Neural progenitor cell (in vitro differentiated cells): ENCODE measurements around the gene WDSUB1. TPM values are rescaled to one million over a fixed set of nuclear protein-coding genes. Genes with fewer than 3 reads are reported as not detected.

Source experiments
- DNase-seq: peaks from one replicate; pipeline ENCODE4 v3.0.0-alpha.2; 2016; ENCODE audit warnings: low spot score
- H2AFZ ChIP-seq: fragments of 200-600 bp; sonication (generic); replicated peaks from 2 replicates; pipeline ENCODE4 v1.6.1; 2016; ENCODE audit warnings: antibody characterized with exemption
- H3F3A ChIP-seq: fragments of 200-600 bp; sonication (generic); 2 replicates; pipeline ENCODE4 v1.6.1; 2016; ENCODE audit warnings: antibody characterized with exemption, low read depth
- H3K27ac ChIP-seq: fragments of 200-600 bp; sonication (generic); 2 replicates; pipeline ENCODE4 v1.5.1; 2016; ENCODE audit warnings: mild to moderate bottlenecking
- H3K27me3 ChIP-seq: fragments of 200-600 bp; sonication (generic); 2 replicates; pipeline ENCODE4 v1.6.1; 2016; ENCODE audit warnings: mild to moderate bottlenecking, moderate library complexity
- H3K36me3 ChIP-seq: fragments of 200-600 bp; sonication (generic); 2 replicates; pipeline ENCODE4 v1.5.1; 2016
- H3K4me1 ChIP-seq: fragments of 200-600 bp; sonication (generic); 2 replicates; pipeline ENCODE4 v1.6.1; 2016; ENCODE audit warnings: mixed run types
- H3K4me2 ChIP-seq: fragments of 200-600 bp; sonication (generic); 2 replicates; pipeline ENCODE4 v1.6.1; 2016
- H3K4me3 ChIP-seq: fragments of 200-600 bp; sonication (generic); 2 replicates; pipeline ENCODE4 v1.5.1; 2016
- H3K79me2 ChIP-seq: fragments of 200-600 bp; sonication (generic); 2 replicates; pipeline ENCODE4 v1.6.1; 2016; ENCODE audit warnings: low read depth
- H3K9ac ChIP-seq: fragments of 200-600 bp; sonication (generic); 2 replicates; pipeline ENCODE4 v1.6.1; 2016
- H3K9me3 ChIP-seq: fragments of 200-600 bp; sonication (generic); 2 replicates; pipeline ENCODE4 v1.5.1; 2016; ENCODE audit warnings: low read depth
- H4K20me1 ChIP-seq: fragments of 200-600 bp; sonication (generic); 2 replicates; pipeline ENCODE4 v1.6.1; 2016; ENCODE audit warnings: low read depth
- H3K27ac Mint-ChIP-seq: 3 replicates; pipeline ENCODE4 v1.8.0; 2021; ENCODE audit warnings: mixed read lengths
- H3K27me3 Mint-ChIP-seq: 2 replicates; pipeline ENCODE4 v1.8.0; 2022; ENCODE audit warnings: low read depth, mild to moderate bottlenecking, inconsistent platforms, moderate library complexity, mixed read lengths; ENCODE audit not compliant: insufficient read depth
- H3K36me3 Mint-ChIP-seq: 3 replicates; pipeline ENCODE4 v1.8.0; 2021; ENCODE audit warnings: mixed read lengths
- H3K4me1 Mint-ChIP-seq: 3 replicates; pipeline ENCODE4 v1.8.0; 2021; ENCODE audit warnings: mixed read lengths
- H3K4me3 Mint-ChIP-seq: 3 replicates; pipeline ENCODE4 v1.8.0; 2021; ENCODE audit warnings: mild to moderate bottlenecking, moderate library complexity, mixed read lengths
- H3K9me3 Mint-ChIP-seq: 3 replicates; pipeline ENCODE4 v1.8.0; 2020; ENCODE audit warnings: mixed read lengths
- EZH2 ChIP-seq: fragments of 200-600 bp; sonication (generic); IDR thresholded peaks from 2 replicates; pipeline ENCODE4 v1.6.1; 2017; ENCODE audit warnings: antibody characterized with exemption, mild to moderate bottlenecking, moderate library complexity
- EZH2phosphoT487 ChIP-seq: fragments of 200-600 bp; sonication (generic); IDR thresholded peaks from 2 replicates; pipeline ENCODE4 v1.6.1; 2017; ENCODE audit warnings: antibody characterized with exemption
- total RNA-seq: library from RNA; depleted of rRNA; stranded (reverse); fragments of >200 nt; gene quantifications from 2 replicates; pipeline ENCODE4 v1.2.3, GENCODE V29; 2015; ENCODE audit warnings: low replicate concordance
- TF ChIP-seq, protein P1 (sequence below): fragments of 200-600 bp; sonication (generic); IDR thresholded peaks from 2 replicates; pipeline ENCODE4 v1.5.1; 2017; ENCODE audit warnings: antibody characterized with exemption, mild to moderate bottlenecking

The WDSUB1 gene, protein sequence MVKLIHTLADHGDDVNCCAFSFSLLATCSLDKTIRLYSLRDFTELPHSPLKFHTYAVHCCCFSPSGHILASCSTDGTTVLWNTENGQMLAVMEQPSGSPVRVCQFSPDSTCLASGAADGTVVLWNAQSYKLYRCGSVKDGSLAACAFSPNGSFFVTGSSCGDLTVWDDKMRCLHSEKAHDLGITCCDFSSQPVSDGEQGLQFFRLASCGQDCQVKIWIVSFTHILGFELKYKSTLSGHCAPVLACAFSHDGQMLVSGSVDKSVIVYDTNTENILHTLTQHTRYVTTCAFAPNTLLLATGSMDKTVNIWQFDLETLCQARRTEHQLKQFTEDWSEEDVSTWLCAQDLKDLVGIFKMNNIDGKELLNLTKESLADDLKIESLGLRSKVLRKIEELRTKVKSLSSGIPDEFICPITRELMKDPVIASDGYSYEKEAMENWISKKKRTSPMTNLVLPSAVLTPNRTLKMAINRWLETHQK
- 5.2 and 7.1 TPM in 2 replicates for total RNA-seq

DNA sequence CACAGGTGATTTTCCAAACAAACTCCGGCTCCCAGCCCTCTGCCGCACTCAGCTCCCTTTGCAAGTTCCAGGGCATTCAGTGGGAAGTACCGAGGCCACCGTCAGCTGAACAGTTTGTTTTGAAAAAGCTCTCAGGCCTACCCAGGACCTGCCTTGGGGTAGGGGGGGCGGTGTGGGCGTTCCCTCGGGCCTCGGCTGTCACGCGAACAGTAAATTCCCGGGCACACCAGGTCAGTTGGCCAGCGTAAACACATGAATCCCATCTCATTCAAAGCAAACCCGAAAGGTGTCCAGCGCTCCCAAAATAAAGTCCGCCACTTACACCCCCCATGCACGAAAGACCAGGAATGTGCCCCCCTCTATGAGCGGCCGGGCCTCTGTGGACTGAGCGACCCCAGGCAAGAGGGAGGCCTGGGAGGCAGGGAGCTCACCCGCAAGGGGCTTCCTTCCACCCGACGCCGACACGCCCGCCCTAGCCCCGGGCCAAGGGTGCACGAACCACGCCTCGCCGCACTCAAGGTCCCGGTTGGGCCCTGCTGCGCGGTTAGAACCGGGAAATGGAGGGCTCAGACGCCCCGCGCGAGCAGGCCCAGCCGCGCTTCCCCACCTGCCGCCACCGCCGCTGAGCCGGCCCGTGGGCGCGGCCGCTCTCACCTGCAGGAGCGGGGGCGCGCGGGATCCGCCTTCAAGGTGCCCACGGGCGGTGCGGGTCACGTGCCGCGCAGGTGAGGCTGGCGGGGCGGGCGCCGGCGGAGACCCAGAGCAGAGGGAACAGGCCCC lies at the start of gene WDSUB1:
WDSUB1 (minus strand) TSS at position 775 of the 780 bp plus-strand sequence. CDS start 3,634 bp downstream, outside the sequence.
- Histone ChIP-seq H3K9ac (peak within 1 kb of the TSS; percentile 8), H3K27me3 (no peaks in the 10 kb centered on the region), H3K4me2 (peak within 1 kb of the TSS; percentile 79), H4K20me1 (no peaks in the 10 kb centered on the region), H3K79me2 (peaks cover 5% of the 10 kb centered on the region), H3K27ac (peak within 1 kb of the TSS; percentile 39), H3K36me3 (no peaks in the 10 kb centered on the region), H3K9me3 (no peaks in the 10 kb centered on the region), H2AFZ (peak within 1 kb of the TSS; percentile 88), H3K4me3 (peak within 1 kb of the TSS; percentile 61), H3K4me1 (peaks cover 7% of the 10 kb centered on the region), H3F3A (peaks cover 25% of the 10 kb centered on the region)
- Mint-ChIP-seq H3K4me1 (peaks cover 7% of the 10 kb centered on the region), H3K27me3 (peaks cover 6% of the 10 kb centered on the region), H3K9me3 (no peaks in the 10 kb centered on the region), H3K27ac (peak within 1 kb of the TSS; percentile 60), H3K4me3 (peak within 1 kb of the TSS; percentile 91), H3K36me3 (no peaks in the 10 kb centered on the region)
- peak; percentile 77 for DNase-seq
- TF ChIP-seq, protein P1, sequence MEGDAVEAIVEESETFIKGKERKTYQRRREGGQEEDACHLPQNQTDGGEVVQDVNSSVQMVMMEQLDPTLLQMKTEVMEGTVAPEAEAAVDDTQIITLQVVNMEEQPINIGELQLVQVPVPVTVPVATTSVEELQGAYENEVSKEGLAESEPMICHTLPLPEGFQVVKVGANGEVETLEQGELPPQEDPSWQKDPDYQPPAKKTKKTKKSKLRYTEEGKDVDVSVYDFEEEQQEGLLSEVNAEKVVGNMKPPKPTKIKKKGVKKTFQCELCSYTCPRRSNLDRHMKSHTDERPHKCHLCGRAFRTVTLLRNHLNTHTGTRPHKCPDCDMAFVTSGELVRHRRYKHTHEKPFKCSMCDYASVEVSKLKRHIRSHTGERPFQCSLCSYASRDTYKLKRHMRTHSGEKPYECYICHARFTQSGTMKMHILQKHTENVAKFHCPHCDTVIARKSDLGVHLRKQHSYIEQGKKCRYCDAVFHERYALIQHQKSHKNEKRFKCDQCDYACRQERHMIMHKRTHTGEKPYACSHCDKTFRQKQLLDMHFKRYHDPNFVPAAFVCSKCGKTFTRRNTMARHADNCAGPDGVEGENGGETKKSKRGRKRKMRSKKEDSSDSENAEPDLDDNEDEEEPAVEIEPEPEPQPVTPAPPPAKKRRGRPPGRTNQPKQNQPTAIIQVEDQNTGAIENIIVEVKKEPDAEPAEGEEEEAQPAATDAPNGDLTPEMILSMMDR, result no peak
- TF ChIP-seq EZH2 (no peak), EZH2phosphoT487 (no peak)

DNA sequence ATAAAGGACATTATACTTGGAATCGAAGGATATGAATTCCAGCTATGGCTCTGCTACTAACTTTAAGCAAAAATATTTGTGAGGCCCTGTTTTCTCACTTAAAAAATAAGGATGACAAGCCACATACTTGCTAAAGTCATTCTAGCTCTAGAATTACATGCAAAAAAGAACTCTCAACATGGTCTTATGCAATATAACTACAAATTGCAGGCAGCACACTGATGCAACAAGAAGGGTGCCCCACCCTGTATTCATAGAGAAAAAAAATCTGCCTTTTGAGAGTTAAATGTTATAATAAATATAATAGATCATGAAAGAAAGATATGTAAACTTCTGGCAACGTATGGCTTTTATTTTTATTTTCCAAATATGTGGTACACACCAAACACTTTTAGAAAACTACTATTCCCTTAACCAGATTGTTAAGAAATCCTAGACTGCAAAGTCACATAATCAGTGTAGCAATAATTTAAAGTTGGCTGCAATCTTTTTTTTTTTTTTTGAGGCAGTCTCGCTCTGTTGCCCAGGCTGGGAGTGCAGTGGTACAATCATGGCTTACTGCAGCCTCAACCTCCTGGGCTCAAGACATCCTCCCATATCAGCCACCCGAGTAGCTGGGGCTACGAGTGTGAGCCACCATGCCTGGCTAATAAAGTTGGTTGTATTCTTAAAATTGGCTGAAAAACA lies 40.2 kb upstream of the WDSUB1 start:
- Histone ChIP-seq H3K4me1 (no peaks in the 10 kb centered on the region), H3K4me3 (no peak overlapping the region), H3K36me3 (peaks cover 16% of the 10 kb centered on the region), H4K20me1 (no peaks in the 10 kb centered on the region), H3K9me3 (no peaks in the 10 kb centered on the region), H3K4me2 (no peak overlapping the region), H3K27me3 (no peaks in the 10 kb centered on the region), H2AFZ (no peak overlapping the region), H3K9ac (no peak overlapping the region), H3F3A (peaks cover 7% of the 10 kb centered on the region), H3K79me2 (no peaks in the 10 kb centered on the region), H3K27ac (no peak overlapping the region)
- Mint-ChIP-seq H3K27me3 (peaks cover 2% of the 10 kb centered on the region), H3K4me3 (no peak overlapping the region), H3K36me3 (peaks cover 27% of the 10 kb centered on the region), H3K4me1 (no peaks in the 10 kb centered on the region), H3K9me3 (no peaks in the 10 kb centered on the region), H3K27ac (no peak overlapping the region)
- TF ChIP-seq EZH2phosphoT487, result no peak
- TF ChIP-seq, protein P1, result no peak
- TF ChIP-seq EZH2, result no peak
- DNase-seq, result no peak

DNA sequence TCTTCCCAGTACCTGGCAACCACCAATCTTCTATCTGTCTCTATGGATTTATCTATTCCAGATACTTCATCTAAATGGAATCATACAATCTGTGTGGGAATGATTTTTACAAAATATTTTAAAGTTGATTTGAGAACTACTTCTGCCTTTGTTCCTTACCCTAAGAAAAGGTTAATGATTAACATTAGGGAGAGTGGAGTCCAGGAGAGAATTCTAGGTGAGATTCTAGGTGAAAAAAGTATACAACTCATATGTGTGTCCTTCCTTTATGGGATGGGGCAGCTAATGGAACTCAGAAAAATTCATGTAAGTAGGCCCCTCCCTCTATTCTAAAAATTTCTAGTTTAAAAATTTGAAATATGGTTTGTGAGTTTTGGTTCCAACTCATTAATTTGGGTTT lies 35.9 kb upstream of the WDSUB1 start:
- Histone ChIP-seq H3K27ac (no peak overlapping the region), H2AFZ (no peak overlapping the region), H3K36me3 (peaks cover 19% of the 10 kb centered on the region), H3K9me3 (no peaks in the 10 kb centered on the region), H4K20me1 (no peaks in the 10 kb centered on the region), H3K4me2 (no peak overlapping the region), H3K4me3 (no peak overlapping the region), H3K4me1 (no peaks in the 10 kb centered on the region), H3K79me2 (no peaks in the 10 kb centered on the region), H3F3A (peaks cover 7% of the 10 kb centered on the region), H3K27me3 (no peaks in the 10 kb centered on the region), H3K9ac (no peak overlapping the region)
- no peaks in the 10 kb centered on the region for H3K4me1 Mint-ChIP-seq
- TF ChIP-seq EZH2 (no peak), EZH2phosphoT487 (no peak)
- TF ChIP-seq, protein P1, result no peak
- DNase-seq, result no peak
- H3K9me3 Mint-ChIP-seq, result no peaks in the 10 kb centered on the region
- peaks cover 2% of the 10 kb centered on the region for H3K27me3 Mint-ChIP-seq
- H3K27ac Mint-ChIP-seq, result no peak overlapping the region
- H3K36me3 Mint-ChIP-seq, result peaks cover 31% of the 10 kb centered on the region
- no peak overlapping the region for H3K4me3 Mint-ChIP-seq
